ENCODE results near the gene NME7.

The NME7 gene

DNA sequence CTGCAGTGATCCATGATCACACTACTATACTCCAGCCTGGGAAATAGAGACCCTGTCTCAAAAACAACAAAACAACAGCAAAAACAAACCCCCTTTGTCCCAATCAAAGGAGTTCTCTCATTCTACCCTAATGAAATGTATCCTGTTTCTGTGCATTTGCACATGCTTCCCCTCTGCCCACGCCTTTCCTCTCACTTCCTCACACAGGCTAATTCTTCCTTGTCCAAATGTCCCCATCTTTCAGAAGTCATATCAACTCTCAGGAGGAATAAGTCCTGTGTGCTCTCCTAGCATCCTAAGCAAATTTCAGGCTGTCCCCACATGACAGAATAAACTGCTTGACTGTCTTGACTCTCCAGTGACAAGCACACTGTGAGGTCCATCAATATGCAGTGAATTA is 269.2 kb downstream of the NME7 start:
- H3K4me3 Mint-ChIP-seq: no peak overlapping the region
- peaks cover 3% of the 10 kb centered on the region for H3K4me1 Mint-ChIP-seq
- H3K36me3 Mint-ChIP-seq: no peaks in the 10 kb centered on the region
- DNase-seq (ENCODE audit: low spot score in 2 of 2) (no peak), ATAC-seq (ENCODE audit: low read depth) (no peak)
- no peaks in the 10 kb centered on the region for H3K9me3 Mint-ChIP-seq
- H3K27me3 Mint-ChIP-seq: peaks cover 6% of the 10 kb centered on the region
- no peak overlapping the region for H3K27ac Mint-ChIP-seq

DNA sequence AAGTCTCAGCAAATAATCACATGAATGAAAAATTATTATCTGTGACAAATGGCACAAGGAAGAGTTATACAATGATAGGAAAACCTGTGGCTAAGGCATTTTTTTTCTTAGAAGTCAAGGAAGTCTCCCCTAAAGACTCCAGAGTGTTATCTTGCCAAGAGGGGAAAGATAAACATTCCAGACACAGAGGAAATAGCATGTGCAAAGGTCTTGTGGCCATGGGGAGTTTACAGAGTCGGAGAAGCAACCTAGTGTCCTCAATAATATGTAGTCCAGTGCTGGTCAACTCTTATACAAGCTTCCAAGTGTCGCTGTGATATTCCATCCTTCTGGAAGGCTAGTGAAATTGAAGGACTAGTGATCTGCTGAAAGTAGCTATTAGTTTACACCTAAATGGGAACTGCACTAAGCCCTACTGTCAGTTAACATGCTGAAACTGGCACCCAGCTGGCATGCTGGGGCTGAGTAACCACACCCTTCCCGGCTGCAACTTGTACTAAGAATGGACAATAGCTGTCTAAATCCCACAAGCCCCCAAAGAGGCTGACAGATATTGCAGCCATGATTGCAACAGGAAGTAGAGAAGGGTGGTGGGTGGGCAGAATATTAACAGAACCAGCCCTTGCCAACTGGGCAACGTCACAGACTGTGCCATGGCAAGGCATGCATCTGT is 272.6 kb downstream of the NME7 start:
- H3K27me3 Mint-ChIP-seq: peaks cover 6% of the 10 kb centered on the region
- peaks cover 13% of the 10 kb centered on the region for H3K4me1 Mint-ChIP-seq
- H3K9me3 Mint-ChIP-seq: no peaks in the 10 kb centered on the region
- H3K27ac Mint-ChIP-seq: no peak overlapping the region
- DNase-seq (ENCODE audit: low spot score in 2 of 2): no peak
- no peaks in the 10 kb centered on the region for H3K36me3 Mint-ChIP-seq
- no peak for ATAC-seq (ENCODE audit: low read depth)
- no peak overlapping the region for H3K4me3 Mint-ChIP-seq

GRCh38 chr1:169092399-169092798 is 275.2 kb downstream of the NME7 start:
- Mint-ChIP-seq H3K9me3 (no peaks in the 10 kb centered on the region), H3K4me3 (no peak overlapping the region), H3K4me1 (peaks cover 10% of the 10 kb centered on the region), H3K27me3 (peaks cover 6% of the 10 kb centered on the region), H3K36me3 (no peaks in the 10 kb centered on the region), H3K27ac (no peak overlapping the region)
- no peak for ATAC-seq (ENCODE audit: low read depth)
- no peak for DNase-seq (ENCODE audit: low spot score in 2 of 2)

GRCh38 chr1:169091480-169091941 is 276.1 kb downstream of the NME7 start:
- Mint-ChIP-seq H3K4me3 (no peak overlapping the region), H3K36me3 (no peaks in the 10 kb centered on the region), H3K27ac (no peak overlapping the region), H3K27me3 (peaks cover 6% of the 10 kb centered on the region), H3K4me1 (peaks cover 18% of the 10 kb centered on the region), H3K9me3 (no peaks in the 10 kb centered on the region)
- no peak for DNase-seq (ENCODE audit: low spot score in 2 of 2)
- ATAC-seq (ENCODE audit: low read depth): peak; percentile 72

GRCh38 chr1:169090900-169091311 is 276.7 kb downstream of the NME7 start:
- H3K27me3 Mint-ChIP-seq: peaks cover 6% of the 10 kb centered on the region
- DNase-seq (ENCODE audit: low spot score in 2 of 2): no peak
- H3K36me3 Mint-ChIP-seq: no peaks in the 10 kb centered on the region
- H3K9me3 Mint-ChIP-seq: no peaks in the 10 kb centered on the region
- ATAC-seq (ENCODE audit: low read depth): peak; percentile 26
- no peak overlapping the region for H3K4me3 Mint-ChIP-seq
- H3K4me1 Mint-ChIP-seq: peaks cover 19% of the 10 kb centered on the region
- H3K27ac Mint-ChIP-seq: no peak overlapping the region

DNA sequence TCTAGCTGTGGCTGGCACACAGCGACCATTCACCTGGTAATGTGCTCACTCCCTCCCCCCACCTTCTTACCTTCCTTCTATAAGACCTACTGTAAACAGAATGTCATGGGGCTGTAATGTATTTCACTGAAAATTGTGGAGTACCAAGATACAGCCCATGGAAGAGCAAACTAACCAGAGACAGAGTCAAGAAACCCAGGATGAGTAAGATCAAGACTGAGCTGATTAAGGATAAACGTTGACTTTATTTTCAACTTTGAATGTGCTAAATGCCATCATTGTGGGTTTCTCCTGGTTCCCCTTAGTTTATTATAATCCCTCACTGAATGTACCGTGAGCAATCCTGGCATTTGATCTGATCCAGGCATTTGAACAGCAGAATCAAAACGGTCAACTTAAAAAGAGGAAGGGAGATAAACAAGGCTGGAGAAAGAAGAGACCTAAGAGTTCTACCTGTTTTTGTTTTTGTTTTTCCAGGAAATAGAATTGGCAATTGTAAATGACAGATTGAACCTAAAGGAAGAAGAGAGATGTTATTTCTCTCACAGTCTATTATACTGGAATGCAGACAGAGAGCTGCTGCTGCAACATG is 277.2 kb downstream of the NME7 start:
- H3K9me3 Mint-ChIP-seq: no peaks in the 10 kb centered on the region
- no peak for ATAC-seq (ENCODE audit: low read depth)
- no peak for DNase-seq (ENCODE audit: low spot score in 2 of 2)
- peaks cover 2% of the 10 kb centered on the region for H3K27me3 Mint-ChIP-seq
- H3K27ac Mint-ChIP-seq: no peak overlapping the region
- H3K4me3 Mint-ChIP-seq: no peak overlapping the region
- H3K4me1 Mint-ChIP-seq: peaks cover 19% of the 10 kb centered on the region
- H3K36me3 Mint-ChIP-seq: no peaks in the 10 kb centered on the region

GRCh38 chr1:169089776-169090175 is 277.8 kb downstream of the NME7 start:
- no peak for ATAC-seq (ENCODE audit: low read depth)
- Mint-ChIP-seq H3K36me3 (no peaks in the 10 kb centered on the region), H3K27me3 (peaks cover 2% of the 10 kb centered on the region), H3K4me1 (peaks cover 19% of the 10 kb centered on the region), H3K27ac (no peak overlapping the region), H3K9me3 (no peaks in the 10 kb centered on the region), H3K4me3 (no peak overlapping the region)
- DNase-seq (ENCODE audit: low spot score in 2 of 2): no peak

DNA sequence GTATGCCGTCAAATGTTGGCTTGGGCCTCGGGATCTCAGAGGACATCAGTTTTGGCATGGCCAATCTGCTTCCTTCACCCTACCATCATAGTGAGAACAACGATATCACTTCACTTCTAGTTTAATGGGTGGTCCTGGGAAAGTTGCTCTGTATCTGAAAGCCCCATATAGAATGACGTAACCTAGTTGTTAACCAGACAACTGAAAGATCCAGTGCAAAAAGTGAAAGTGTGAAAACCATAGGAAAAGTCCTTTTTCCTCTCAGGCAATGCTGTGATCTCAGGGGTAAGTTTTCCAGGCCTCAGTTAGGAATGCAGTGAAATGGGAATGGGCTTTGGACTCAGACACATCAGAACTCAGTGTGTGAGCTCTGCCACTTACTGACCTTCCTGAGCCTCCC is 279.7 kb downstream of the NME7 start:
- no peak for ATAC-seq (ENCODE audit: low read depth)
- H3K9me3 Mint-ChIP-seq: no peaks in the 10 kb centered on the region
- no peaks in the 10 kb centered on the region for H3K27me3 Mint-ChIP-seq
- H3K36me3 Mint-ChIP-seq: no peaks in the 10 kb centered on the region
- no peak for DNase-seq (ENCODE audit: low spot score in 2 of 2)
- no peak overlapping the region for H3K4me3 Mint-ChIP-seq
- no peak overlapping the region for H3K27ac Mint-ChIP-seq
- peaks cover 19% of the 10 kb centered on the region for H3K4me1 Mint-ChIP-seq

DNA sequence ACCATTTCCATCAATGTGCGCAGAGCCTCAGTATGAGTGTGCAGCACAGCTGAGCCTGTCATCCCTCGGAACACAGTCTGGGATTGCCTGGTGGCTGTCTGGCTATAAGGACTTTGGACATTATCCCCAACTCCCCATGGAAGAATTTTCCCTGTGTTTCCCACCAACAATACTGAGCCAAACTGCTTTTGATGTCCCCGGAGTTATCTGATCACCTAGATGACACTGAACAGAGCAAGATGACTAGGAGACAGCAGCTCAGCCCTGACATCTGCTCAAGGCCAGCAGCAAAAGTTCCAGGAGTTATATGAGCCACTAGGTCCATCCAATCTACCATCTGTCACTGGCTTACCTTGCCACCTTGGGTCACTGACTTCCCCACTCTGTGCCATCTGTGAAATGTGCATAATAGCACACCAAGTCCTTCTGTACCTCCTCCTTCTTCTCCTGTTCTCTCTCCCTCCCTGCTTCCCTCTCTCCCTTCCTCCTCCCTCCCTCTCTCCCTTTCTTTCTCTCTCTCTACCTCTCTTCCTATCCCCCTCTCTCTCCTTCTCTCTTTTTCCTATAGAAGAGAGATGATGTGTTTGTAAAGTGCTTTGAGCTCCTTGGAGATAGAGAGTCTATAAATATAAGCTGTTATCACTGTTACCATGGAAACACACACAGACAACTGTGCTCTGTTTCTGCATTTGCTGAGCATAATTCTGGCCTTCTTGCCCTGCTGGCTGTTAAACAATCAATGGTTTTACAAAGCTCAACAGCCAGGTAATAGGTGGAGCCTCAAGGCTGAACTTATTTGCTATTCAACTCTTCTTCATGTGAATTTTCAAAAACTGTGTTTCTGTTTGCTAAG is 280.8 kb downstream of the NME7 start:
- H3K4me3 Mint-ChIP-seq: no peak overlapping the region
- DNase-seq (ENCODE audit: low spot score in 2 of 2) (no peak), ATAC-seq (ENCODE audit: low read depth) (peak; percentile 59)

GRCh38 chr1:169085911-169086310 is 281.7 kb downstream of the NME7 start:
- Mint-ChIP-seq H3K4me1 (peaks cover 16% of the 10 kb centered on the region), H3K27ac (no peak overlapping the region), H3K27me3 (no peaks in the 10 kb centered on the region), H3K4me3 (no peak overlapping the region), H3K36me3 (no peaks in the 10 kb centered on the region), H3K9me3 (no peaks in the 10 kb centered on the region)
- no peak for DNase-seq (ENCODE audit: low spot score in 2 of 2)
- no peak for ATAC-seq (ENCODE audit: low read depth)

More for the DNA sequence above, 280.8 kb downstream of the NME7 start:
- no peaks in the 10 kb centered on the region for H3K27me3 Mint-ChIP-seq
- H3K27ac Mint-ChIP-seq: peak overlapping the region; percentile 33
- H3K36me3 Mint-ChIP-seq: no peaks in the 10 kb centered on the region
- no peaks in the 10 kb centered on the region for H3K9me3 Mint-ChIP-seq
- peaks cover 19% of the 10 kb centered on the region for H3K4me1 Mint-ChIP-seq
